ENCODE data around the gene DNAH6.

The DNAH6 gene

GRCh38 chr2:84700006-84700405 lies 183.7 kb downstream of the DNAH6 start:
- DNase-seq: no peak

DNA sequence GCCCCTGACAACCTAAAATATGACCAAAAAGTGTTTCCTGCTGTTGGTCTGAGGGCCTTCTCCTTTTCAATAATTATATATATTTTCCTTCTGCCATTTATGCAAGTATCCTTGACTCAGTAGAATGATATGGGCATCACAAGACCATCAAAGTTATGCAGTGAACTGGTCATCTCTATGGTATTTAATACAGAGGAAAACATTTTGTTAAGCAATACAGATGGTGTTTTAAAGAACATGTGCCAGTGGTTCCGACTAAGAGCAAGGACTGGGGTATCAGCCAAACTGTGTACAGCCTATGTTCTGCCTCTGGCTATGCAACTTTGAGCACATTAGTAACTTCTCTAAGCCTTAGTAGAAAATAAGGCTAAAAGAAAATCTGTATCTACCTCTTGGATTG lies 185.6 kb downstream of the DNAH6 start:
- no peak for DNase-seq

- no peak for DNase-seq
Observed at GRCh38 chr2:84702941-84703340, 186.6 kb downstream of the DNAH6 start.

DNA sequence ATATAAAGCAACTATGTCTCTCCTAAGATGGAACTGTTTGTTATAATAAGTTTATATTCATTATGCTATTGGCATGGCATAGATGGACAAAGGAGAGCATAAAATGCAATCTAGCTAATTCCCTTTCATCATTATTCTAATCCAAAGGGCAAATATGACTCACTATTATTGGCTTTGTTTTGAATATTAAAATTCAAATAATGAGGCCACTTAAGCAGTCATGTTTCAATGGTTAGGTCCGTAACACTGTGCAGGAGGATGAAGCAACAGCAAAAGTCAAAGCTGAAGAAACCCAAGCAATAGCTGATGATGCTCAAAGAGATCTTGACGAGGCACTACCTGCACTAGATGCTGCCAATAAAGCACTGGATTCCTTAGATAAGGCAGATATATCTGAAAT lies 187.5 kb downstream of the DNAH6 start:
- no peak for DNase-seq

DNA sequence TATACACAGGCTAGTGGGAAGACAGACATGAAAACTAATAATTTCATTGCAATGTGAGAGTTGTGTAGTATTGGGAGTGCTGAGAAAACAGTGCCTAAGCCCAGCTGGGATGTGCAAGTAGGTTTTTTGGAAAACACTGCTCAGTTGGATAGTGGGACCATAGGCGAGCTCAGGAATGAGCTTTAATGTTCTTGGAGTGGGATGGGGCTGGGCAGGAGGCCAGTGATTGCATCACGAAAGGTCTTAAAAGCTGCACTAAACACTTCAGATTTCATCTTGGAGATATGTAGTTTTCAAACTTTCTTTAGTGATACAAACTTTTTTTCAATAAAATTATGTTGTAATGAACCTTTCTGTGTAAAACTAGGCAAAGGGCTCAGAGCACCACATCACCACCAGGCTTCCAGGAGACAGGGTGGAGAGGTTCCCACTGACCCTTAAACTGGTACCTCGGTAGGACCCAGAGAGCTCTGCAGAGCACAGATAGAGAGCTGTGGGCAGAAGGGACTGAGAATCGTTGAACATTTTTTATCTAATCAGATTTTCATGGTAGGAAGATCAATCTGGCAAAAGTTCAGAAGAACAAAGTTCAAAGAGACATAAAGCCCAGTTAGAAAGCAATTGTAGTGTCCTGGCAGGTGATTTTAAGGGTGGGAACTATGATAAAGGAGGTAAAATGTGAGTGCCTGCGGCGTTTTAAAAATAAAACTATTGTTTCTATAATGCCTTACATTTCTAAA lies 188.4 kb downstream of the DNAH6 start:
- no peak for DNase-seq

DNA sequence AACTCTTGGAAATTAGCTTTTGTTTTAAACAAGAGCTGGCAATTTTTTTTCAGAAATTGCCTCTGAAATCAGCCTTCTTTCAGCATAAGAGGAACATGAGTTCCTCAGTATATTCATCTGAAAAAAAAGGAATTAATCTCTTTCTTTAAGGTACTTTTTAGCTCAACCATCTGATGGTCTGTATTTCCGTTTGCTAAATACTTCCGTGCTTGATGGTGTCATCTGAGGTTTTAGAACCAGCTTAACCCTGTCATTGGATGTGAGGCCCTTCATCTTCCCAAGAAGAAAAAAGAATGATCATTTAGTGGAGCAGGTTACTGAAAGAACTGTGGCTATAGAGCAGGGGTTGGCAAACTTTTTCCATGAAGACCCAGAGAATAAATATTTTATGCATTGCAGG lies 189.6 kb downstream of the DNAH6 start:
- DNase-seq: no peak

DNA sequence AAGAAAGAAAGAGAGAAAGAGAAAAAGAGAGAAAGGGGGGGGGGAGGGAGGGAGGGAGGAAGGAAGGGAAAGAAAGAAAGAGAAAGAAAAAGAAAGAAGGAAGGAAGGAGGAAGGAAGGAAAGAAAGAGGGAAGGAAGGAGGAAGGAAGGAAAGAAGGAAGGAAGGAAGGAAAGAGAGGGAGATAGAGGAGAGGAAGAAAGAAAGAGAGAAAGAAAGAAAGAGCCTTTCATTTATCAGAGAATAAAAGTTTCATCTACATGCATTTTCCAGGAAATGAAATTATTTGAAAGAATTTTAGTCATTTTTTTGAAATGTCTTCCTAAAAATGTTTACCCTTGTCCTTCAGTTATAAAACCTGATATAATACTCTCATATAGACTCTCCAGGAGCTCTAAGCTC lies 192.1 kb downstream of the DNAH6 start:
- no peak for DNase-seq

GRCh38 chr2:84711651-84712050 lies 195.4 kb downstream of the DNAH6 start:
- no peak for DNase-seq

GRCh38 chr2:84713441-84713840 lies 197.1 kb downstream of the DNAH6 start:
- no peak for DNase-seq

- DNase-seq: no peak
Observed at GRCh38 chr2:84716564-84716963, 200.3 kb downstream of the DNAH6 start.

- DNase-seq: no peak
Observed at GRCh38 chr2:84717302-84717701, 201.0 kb downstream of the DNAH6 start.

DNA sequence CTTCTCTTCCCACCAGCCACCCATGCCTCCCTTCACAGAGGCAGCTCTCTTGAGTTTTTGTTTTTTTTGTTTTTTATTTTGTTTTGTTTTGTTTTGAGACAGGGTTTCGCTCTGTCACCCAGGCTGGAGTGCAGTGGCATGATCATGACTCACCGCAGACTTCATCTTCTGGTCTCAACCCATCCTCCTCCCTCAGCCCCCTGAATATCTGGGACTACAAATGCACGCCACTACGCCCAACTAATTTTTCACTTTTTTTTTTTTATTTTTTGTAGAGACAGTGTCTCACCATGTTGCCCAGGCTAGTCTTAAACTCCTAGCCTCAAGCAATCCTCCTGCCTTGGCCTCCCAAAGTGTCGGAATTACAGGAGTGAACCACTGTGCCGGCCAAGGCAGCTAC lies 203.1 kb downstream of the DNAH6 start:
- no peak for DNase-seq

DNA sequence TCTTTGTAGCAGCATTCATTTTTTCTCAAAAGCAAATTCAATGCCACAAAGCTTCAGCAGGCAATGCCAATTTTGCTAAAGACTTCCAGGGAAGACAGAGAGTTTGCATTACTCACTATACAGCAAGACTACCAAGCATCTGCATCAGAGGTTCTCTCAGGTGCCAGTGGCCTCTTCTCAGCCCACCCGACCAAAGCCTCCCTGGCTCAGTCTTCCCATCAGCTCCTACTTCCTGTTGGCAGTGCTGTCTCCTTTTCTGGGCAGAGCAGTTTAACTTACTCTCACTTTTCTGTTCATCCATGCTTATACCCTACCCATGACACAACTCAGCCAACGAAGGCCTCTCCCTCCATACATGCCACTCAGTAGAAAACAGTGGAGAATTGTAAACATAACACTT lies 207.5 kb downstream of the DNAH6 start:
- no peak for DNase-seq

DNA sequence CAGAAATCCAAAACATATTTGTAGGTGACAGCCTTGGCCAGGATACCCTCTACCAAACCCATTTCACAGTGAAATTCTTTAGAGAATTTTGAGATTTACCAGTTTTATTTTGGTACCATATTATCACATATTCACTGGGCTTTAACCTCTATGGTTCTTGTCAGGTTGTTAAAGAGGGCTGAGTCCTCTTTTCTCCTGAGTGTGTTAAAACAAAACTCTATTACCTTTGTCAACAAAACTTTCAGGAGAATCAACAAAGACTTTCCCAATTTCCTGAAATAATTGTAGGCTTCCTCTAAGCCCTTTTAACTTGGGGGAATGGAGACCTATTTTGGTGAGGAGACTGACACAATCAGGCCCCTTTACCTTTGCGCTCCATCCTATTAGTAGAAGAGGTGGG lies 209.4 kb downstream of the DNAH6 start:
- DNase-seq: no peak

DNA sequence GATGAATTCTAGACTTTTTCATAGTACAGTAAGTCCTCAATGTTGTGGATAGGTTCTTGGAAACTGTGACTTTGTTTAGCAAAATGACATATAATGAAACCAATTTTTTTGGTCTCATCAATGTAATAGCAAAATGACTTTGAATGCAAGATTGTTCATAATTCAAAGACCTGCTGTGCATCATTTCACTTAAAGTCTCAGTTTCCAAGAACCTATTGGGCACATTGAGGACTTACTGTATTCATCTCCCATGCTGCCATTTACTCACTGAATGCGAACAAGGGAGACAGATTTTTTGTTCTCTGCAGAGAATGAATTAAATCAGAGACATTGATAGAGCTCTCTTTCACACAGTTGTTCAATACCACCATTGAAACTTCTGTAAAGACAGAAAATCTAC lies 211.0 kb downstream of the DNAH6 start:
- no peak for DNase-seq

DNA sequence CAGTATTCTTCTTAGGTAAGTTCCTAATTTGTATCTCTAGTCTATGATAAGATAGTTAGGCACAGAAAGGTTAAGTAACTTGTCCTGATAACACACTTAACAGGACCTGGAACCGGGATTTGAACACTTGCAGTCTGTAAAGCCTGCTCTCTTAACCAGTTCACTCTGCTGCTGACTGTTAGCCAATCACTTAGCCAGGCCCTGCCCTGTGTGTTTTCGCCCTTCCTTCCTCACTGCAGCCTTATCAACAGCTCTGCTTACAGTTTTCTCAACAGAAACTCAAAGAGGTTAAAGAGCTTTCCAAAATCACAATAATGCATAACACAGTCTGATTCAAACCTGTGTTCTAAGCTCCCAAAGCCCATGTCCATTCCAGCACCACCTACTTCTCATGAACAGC lies 212.9 kb downstream of the DNAH6 start:
- DNase-seq: no peak

DNA sequence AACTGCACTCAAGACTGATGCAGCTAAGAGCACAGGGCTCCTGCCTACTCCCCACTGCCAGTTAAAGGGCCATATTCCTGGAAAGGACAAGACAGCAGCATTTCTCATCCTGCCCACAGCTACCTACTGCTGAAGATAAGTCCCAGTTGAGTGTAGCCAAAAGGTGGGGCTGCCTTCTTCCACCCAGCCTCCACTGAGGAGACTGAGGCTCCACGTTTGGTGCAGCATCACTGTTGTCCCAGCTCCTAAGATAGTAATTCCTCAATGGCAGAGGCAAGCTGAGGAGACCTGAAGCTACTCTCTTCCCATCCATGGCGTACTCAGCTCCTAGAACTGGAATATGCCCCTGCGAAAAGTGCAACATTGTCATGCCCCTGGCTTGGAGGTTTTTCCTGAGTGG lies 214.9 kb downstream of the DNAH6 start:
- no peak for DNase-seq

- DNase-seq: no peak
Observed at GRCh38 chr2:84732897-84733778, 216.8 kb downstream of the DNAH6 start.

GRCh38 chr2:84735389-84735788 lies 219.1 kb downstream of the DNAH6 start:
- no peak for DNase-seq

GRCh38 chr2:84741182-84741822 lies 225.0 kb downstream of the DNAH6 start:
- DNase-seq: no peak

DNA sequence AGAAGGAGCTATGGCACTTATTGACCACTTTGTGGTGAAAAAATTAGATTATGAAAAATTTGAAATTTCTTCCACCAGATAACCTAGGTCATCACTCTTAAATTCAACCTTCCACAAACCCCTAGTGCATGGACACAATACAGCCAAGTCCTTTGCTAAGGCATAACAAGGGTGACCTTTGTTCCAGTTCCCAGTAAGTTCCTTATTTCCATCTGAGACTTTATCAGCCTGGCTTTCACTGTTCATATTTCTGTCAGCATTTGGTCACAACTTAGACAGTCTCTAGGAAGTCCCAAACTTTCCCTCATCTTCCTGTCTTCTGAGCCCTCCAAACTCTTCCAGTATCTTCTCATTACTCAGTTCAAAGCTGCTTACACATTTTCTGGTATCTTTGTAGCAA lies 232.0 kb downstream of the DNAH6 start:
- no peak for DNase-seq

- DNase-seq: no peak
Observed at GRCh38 chr2:84749442-84749841, 233.1 kb downstream of the DNAH6 start.

DNA sequence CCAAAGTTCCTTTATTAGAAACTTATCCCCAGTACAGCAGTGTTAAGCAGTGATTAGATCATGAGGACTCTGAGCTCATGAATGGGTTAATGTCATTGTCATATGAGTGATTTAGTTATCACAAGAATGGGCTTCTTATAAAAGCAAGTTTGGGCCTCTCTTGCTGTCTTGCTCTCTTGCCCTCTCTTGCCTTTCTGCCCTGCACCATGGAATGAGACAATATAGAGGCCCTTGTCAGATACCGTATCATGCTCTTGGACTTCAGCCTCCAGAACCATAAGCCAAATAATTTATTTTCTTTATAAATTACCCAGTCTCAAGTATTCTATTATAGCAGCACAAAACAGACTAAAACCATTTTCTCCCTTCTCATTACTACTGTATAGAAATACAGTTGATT lies 238.8 kb downstream of the DNAH6 start:
- no peak for DNase-seq

- no peak for DNase-seq
Observed at GRCh38 chr2:84757648-84758047, 241.3 kb downstream of the DNAH6 start.
